Natural killer cell (primary cell): ENCODE results near the gene PVR. TPM values are rescaled to one million over a fixed set of nuclear protein-coding genes. Genes with fewer than 3 reads are reported as not detected.

Experiments
- ATAC-seq, 3 donors: fragments of 150-1000 bp in 2 of 3; fragments of 200-7000 bp in 1 of 3; cut with Tn5 transposase; 1 replicate in 1 of 3; 2 replicates in 2 of 3; pipeline ENCODE4 v1.10.0; 2021; ENCODE audit warnings: mild to moderate bottlenecking in 2 of 3, moderate library complexity in 2 of 3
- DNase-seq, 2 donors: peaks; one replicate each; pipeline versions ENCODE4 v3.0.0 to v3.0.0-alpha.2; 2013 to 2021; ENCODE audit warnings: mixed read lengths in 1 of 2
- H3K27ac ChIP-seq: one replicate; pipeline ENCODE4 v1.5.1; 2013; ENCODE audit warnings: mild to moderate bottlenecking, low read length
- H3K27me3 ChIP-seq: one replicate; pipeline ENCODE4 v1.6.1; 2013; ENCODE audit warnings: low read length; ENCODE audit not compliant: control insufficient read depth, insufficient read depth
- H3K36me3 ChIP-seq: one replicate; pipeline ENCODE4 v1.6.1; 2013; ENCODE audit warnings: low read length; ENCODE audit not compliant: control insufficient read depth, insufficient read depth
- H3K4me1 ChIP-seq: one replicate; pipeline ENCODE4 v1.6.1; 2013; ENCODE audit warnings: low read length; ENCODE audit not compliant: control insufficient read depth, insufficient read depth
- H3K4me3 ChIP-seq: one replicate; pipeline ENCODE4 v1.5.1; 2013; ENCODE audit warnings: low read length
- H3K9me3 ChIP-seq: one replicate; pipeline ENCODE4 v1.6.1; 2013; ENCODE audit warnings: low read length; ENCODE audit not compliant: control insufficient read depth, insufficient read depth
- H3K27ac Mint-ChIP-seq, 2 donors: one replicate each; pipeline ENCODE4 v1.8.0; 2022; ENCODE audit warnings: mild to moderate bottlenecking in 2 of 2, mixed read lengths in 2 of 2, moderate library complexity in 1 of 2
- H3K27me3 Mint-ChIP-seq, 2 donors: one replicate each; pipeline ENCODE4 v1.8.0; 2022; ENCODE audit warnings: low read depth in 2 of 2, mixed read lengths in 2 of 2
- H3K36me3 Mint-ChIP-seq: one replicate; pipeline ENCODE4 v1.8.0; 2022; ENCODE audit warnings: mixed read lengths
- H3K4me1 Mint-ChIP-seq, 2 donors: one replicate each; pipeline ENCODE4 v1.8.0; 2022; ENCODE audit warnings: mixed read lengths in 2 of 2
- H3K4me3 Mint-ChIP-seq: one replicate; pipeline ENCODE4 v1.8.0; 2022; ENCODE audit warnings: mild to moderate bottlenecking, moderate library complexity, mixed read lengths
- H3K9me3 Mint-ChIP-seq, 2 donors: one replicate each; pipeline ENCODE4 v1.8.0; 2022; ENCODE audit warnings: mixed read lengths in 2 of 2
- CTCF ChIP-seq: fragments of 200-600 bp; IDR thresholded peaks from one replicate; pipeline ENCODE4 v1.8.0; 2022; ENCODE audit warnings: antibody characterized with exemption
- WGBS: methylation state at CpG from one replicate; pipeline ENCODE4 v1.1.7; 2013; ENCODE audit warnings: missing lambda C conversion rate; ENCODE audit not compliant: insufficient coverage; 5-methylcytosine and 5-hydroxymethylcytosine counted together
- intact Hi-C: fragments of 100-400 bp; cut with micrococcal nuclease; formaldehyde crosslinking; loops from one replicate; pipeline ENCODE4 v1.14.2; 2022
- total RNA-seq, 4 donors: library from RNA; stranded (reverse); fragments of 120-200 nt in 1 of 4; gene quantifications; one replicate each; pipeline versions ENCODE4 v1.2.3 to v1.2.4, GENCODE V29; 2013 to 2022

Gene PVR
- total RNA-seq, 3 donors from 2014 or later (not counting 1 experiment from before 2014, with no cell fraction given), result 6.6 to 12.6 (median 7.9) TPM

GRCh38 chr19:44598355-44598754, 45.4 kb upstream of the PVR start:
- Histone ChIP-seq H3K4me3 (no peak overlapping the region), H3K9me3 (peaks cover 7% of the 10 kb centered on the region), H3K27ac (no peak overlapping the region), H3K4me1 (no peaks in the 10 kb centered on the region), H3K36me3 (no peaks in the 10 kb centered on the region), H3K27me3 (no peaks in the 10 kb centered on the region)
- intact Hi-C loops, result no loop called here
- Mint-ChIP-seq H3K36me3 (no peaks in the 10 kb centered on the region), H3K9me3 (no peaks in the 10 kb centered on the region), H3K4me3 (no peak overlapping the region), H3K27me3 (peaks cover 18 to 21% of the 10 kb centered on the region in 2 donors), H3K4me1 (no peaks in the 10 kb centered on the region), H3K27ac (no peak overlapping the region)
- TF ChIP-seq CTCF, result no peak
- ATAC-seq (no peak), DNase-seq (no peak)

- no peaks in the 10 kb centered on the region for H3K27me3 ChIP-seq
- H3K27ac ChIP-seq, result no peak overlapping the region
- H3K4me3 Mint-ChIP-seq, result no peak overlapping the region
- TF ChIP-seq CTCF, result no peak
- no peak for DNase-seq
- no peaks in the 10 kb centered on the region for H3K4me1 Mint-ChIP-seq
- H3K9me3 ChIP-seq, result peaks cover 7% of the 10 kb centered on the region
- no peak overlapping the region for H3K4me3 ChIP-seq
- H3K36me3 Mint-ChIP-seq, result no peaks in the 10 kb centered on the region
- no peak overlapping the region for H3K27ac Mint-ChIP-seq
- WGBS, result 90% methylated on average over 3 of the region's 3 CpGs
- intact Hi-C loops, result no loop called here
- H3K27me3 Mint-ChIP-seq, result peaks cover 18 to 21% of the 10 kb centered on the region in 2 donors
- no peak for ATAC-seq
- H3K9me3 Mint-ChIP-seq, result no peaks in the 10 kb centered on the region
- no peaks in the 10 kb centered on the region for H3K36me3 ChIP-seq
- H3K4me1 ChIP-seq, result no peaks in the 10 kb centered on the region
Observed at GRCh38 chr19:44598880-44599279, 44.8 kb upstream of the PVR start.

- H3K4me1 ChIP-seq, result no peaks in the 10 kb centered on the region
- H3K9me3 ChIP-seq, result peaks cover 7% of the 10 kb centered on the region
- TF ChIP-seq CTCF, result no peak
- Mint-ChIP-seq H3K4me1 (peaks cover 2% of the 10 kb centered on the region in 2 donors), H3K4me3 (no peak overlapping the region), H3K27me3 (peaks cover 18 to 20% of the 10 kb centered on the region in 2 donors), H3K27ac (no peak overlapping the region), H3K36me3 (no peaks in the 10 kb centered on the region), H3K9me3 (no peaks in the 10 kb centered on the region)
- WGBS, result 81% methylated on average over 4 of the region's 4 CpGs
- H3K36me3 ChIP-seq, result no peaks in the 10 kb centered on the region
- no peak overlapping the region for H3K4me3 ChIP-seq
- ATAC-seq (no peak), DNase-seq (no peak)
- H3K27ac ChIP-seq, result no peak overlapping the region
- H3K27me3 ChIP-seq, result no peaks in the 10 kb centered on the region
- intact Hi-C loops, result no loop called here
Observed at GRCh38 chr19:44600466-44600865, 43.2 kb upstream of the PVR start.

GRCh38 chr19:44602081-44602480, 41.6 kb upstream of the PVR start:
- Mint-ChIP-seq H3K4me1 (peaks cover 10 to 14% of the 10 kb centered on the region in 2 donors), H3K9me3 (peaks cover 0 to under 1% of the 10 kb centered on the region in 2 donors), H3K36me3 (no peaks in the 10 kb centered on the region), H3K27ac (no peak overlapping the region), H3K27me3 (peaks cover 9 to 13% of the 10 kb centered on the region in 2 donors), H3K4me3 (no peak overlapping the region)
- Histone ChIP-seq H3K36me3 (no peaks in the 10 kb centered on the region), H3K4me3 (no peak overlapping the region), H3K4me1 (peaks cover 4% of the 10 kb centered on the region), H3K27ac (no peak overlapping the region), H3K27me3 (no peaks in the 10 kb centered on the region), H3K9me3 (peaks cover 7% of the 10 kb centered on the region)
- no peak for DNase-seq
- WGBS, result 84% methylated on average over 6 of the region's 6 CpGs
- intact Hi-C loops, result no loop called here
- no peak for TF ChIP-seq CTCF
- ATAC-seq, result no peak
